GM21528 (cell line): ENCODE data around the gene DPF3.

Source experiments
- ATAC-seq: cut with Tn5 transposase; IDR thresholded peaks from one replicate; pipeline ENCODE4 v1.9.1; 2021; ENCODE audit warnings: mild to moderate bottlenecking, moderate library complexity; ENCODE audit not compliant: unreplicated experiment, low FRiP score

Gene DPF3

DNA sequence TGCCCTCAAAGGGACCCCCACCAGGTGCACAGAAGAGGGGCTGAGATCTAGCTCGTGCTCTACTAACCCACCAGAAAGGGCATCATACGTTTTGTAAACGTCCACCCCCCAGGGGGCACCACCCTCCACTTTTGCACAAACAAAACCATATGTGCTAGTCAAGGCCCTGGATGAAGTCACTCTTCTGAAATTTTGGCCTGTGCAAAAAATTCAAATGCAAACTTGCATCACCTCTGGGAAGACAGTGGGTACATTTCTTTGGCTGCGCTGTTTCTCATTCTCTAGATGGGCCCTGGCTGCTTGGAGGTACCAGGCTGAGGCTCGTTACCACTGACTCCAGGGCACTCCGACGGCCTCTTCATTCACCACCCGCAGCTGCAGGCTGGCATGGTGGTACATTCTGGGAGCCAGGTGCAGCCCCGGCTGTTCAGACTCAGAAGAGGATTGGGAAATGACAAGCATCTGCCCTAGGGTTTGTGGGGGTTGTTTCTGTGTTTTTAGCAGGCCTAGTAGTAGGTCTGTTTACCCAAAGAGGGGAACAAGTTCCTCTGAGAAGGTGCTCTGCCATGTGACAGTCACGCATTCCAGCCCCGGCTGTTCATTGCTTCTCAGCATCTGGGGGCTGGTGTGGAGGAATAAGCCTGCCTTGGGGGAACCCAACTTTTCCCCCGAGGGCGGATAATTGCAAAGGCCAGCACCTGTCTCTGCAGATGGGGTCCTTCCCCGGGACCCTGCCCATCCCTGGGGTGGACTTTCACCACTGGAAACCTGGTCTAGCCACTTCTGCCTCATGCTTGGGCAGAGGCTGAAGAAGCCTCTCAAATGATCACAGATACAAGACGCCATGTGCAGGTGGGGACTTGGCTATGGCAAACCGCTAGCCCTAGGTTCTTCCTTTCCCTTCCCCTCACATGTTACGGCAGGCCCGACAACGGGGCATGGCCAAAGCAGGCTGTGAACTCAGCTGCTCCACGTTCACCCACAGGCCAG, 147.6 kb downstream of the DPF3 start:
- no peak for ATAC-seq

DNA sequence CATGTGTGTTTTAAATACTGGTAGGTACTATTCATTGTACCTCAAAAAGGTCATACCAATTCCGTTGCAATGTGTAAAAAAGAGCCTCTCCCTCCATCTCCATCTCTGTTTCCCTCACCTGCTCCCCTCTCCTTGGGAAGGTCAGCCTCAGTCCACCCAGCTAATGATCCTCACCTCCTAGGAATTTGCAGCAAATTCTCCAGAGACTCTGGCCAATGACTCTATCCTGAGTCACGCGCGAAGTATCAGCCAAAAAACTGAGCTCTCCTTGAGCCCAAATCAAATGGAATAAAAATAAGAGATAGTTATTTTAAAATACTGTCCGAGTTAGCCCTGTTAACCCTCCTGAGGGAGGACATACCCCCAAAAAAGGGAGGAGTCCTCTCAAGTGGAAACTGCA, 148.4 kb downstream of the DPF3 start:
- ATAC-seq, result no peak

DNA sequence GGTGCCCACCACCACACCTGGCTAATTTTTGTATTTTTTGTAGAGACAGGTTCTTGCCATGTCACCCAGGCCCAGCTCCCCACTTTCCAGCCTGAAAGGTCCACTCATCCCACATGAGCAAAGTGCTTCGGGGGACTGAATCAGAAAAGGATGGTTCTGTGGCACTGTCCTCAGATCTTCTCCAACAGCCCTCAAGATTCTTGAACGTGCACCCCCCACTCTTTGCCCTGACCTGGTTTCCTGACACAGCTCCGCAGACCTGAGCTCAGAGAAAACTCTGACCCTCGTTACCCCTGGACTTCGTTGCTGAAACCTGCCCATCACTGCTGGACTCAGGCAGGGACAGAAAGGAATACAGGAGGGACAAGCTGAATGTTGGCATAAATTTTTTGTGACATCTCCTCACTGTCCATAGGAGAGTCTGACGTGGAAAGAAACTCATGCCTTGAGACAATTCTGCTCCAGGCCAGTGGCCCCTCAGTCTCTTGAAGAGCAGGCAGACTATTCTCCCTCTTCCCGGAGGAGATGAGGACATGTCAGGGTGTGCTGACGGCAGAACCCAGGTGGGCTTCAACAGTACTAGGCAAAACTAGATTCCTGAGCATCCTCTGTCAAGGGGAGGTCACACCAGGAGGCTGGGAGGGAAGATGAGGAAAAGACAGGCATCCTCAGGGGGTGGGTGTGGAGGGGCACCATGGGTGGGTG, 149.3 kb downstream of the DPF3 start:
- ATAC-seq, result no peak

DNA sequence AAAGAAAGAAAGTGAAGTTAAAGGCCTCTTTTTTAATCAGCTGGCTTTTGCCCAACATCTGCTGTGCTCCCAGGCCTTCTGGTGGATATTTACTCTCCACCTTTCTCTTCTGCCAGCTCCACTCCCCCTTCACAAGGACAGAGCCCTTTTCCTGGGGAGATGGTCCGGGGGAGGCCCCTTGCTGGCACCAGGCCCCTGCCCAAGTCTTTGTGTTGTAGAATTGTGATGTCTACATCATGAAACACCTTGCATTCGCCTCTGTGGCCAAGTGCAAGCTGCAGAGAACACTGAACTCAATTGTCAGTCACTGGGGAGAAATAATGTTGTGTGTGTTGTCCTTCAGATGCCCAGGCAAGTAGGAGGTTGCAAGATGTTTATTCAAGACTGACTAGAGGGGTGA, 150.3 kb downstream of the DPF3 start:
- ATAC-seq, result no peak

DNA sequence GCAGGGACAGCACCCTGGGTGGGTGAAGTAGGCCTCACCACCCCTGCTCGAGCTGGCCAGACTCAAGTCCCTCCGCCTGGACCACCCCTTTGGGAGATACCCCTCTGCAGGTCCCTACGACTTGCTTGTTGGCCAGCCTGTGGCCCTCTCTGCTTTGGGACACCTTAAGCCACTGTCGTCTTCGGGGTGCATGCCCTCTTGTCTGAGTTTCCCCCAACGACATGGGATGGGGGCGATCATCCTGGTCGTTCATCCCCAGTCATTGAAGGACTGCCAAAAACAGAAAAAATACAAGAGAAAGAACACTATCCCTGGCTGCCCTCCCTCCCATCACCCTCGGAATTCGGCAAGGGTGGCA, 151.1 kb downstream of the DPF3 start:
- no peak for ATAC-seq

DNA sequence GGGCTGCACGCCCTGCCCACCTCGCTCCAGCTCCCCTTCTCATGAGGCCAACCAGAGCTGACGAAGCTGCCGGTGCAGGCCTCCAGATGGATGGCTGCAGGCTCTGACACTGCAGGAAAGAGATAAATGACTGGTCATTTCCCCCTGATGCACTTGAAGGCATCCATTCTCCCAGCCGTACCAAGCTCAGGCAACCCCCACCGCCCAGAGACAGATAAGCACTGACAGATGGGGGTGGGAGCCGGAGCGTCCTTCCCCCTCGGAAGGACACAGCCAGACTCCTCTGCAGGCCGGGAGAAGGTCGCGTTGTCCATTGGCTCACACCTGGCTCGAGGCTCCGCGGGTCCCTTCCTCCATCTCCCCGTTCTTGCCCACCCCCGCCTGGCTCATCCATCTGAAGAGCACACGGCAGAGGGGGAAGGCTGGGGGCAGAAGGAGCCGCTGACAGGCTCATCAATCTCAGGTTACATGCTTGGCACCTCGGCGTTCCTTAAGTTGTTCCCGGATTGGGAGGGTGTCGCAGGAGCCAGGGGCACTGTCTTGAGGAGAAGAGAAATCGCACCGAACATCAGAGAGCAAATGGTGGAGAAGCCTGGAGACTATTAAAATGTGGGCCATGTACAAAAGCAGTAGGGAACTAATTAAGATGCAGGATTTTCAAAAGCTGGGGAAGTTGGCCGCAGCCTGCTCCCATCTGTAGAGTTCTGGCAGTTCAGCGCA, 151.6 kb downstream of the DPF3 start:
- no peak for ATAC-seq

DNA sequence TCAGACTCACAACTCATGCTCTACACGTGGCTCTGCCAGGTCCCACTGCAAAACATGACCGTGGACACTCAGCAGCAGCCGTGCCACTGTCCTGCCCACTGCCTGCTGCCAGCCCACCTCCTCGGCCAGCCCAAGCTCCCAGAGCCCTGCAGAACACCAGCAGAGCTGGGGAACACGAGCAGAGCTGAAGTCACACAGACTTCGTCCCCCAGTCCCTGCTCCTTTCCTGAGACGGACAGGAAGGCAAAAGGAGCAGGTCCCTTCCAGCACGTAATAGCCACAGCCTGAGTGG, 152.1 kb downstream of the DPF3 start:
- no peak for ATAC-seq

DNA sequence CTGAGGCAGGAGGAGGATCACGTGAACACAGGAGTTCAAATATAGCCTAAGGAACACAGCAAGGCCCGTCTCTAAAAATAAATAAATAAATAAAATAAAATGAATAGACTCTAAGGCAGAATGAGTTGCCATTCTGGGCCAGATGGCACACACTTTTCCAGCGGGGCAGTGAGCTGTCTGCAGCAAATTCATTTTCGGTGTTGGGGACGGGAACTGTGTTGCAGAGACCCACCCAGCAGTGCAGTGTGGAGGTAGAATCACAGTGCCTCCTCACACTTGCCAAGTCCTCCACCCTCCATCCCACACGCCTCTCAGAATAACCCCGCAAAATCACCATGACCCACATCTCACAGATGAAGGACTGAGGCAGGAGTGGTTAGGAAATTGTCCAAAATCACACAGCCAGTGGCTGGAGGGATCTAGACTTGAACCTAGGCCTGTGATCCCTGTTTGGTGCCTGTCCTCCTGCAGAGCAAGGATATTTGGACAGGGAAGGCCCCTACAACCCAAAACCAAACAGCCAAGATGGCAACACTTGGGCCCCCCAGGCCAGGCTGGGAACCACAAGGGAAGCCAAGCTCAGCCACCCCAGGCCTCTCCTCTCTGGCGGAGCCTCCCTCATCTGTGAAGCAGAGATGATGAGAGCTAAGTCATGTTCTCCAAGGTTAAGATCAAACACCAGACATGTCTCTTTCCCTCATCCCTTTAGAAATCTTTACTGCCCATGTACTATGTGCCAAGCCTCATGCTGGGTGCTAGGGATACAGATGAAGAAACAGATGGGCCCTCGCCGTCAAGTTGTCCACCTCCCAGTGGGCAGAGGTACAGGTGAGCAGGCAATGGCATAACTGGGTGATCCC, 152.7 kb downstream of the DPF3 start:
- no peak for ATAC-seq

DNA sequence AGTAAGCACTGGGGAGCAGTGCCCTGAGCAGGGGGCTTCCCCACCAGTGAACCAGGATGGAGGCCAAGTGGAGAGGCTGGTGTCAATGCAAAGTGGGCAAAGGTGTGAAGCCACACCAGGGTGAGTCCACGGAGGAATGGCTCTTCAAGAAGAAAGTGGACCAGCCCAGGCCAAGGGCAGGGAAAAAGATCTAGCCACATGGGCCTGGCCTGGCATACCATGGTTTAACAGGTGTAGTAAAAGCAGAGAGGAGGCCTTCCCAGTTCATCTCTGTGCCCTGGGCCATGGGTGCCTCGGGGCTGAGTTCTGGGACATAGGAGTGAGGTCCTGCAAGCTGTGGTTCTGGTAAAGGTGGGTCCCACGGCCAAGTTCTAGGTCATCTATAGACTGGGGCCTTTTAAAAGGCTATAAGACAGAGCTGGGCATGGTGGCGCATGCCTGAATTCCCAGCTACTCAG, 153.4 kb downstream of the DPF3 start:
- no peak for ATAC-seq

DNA sequence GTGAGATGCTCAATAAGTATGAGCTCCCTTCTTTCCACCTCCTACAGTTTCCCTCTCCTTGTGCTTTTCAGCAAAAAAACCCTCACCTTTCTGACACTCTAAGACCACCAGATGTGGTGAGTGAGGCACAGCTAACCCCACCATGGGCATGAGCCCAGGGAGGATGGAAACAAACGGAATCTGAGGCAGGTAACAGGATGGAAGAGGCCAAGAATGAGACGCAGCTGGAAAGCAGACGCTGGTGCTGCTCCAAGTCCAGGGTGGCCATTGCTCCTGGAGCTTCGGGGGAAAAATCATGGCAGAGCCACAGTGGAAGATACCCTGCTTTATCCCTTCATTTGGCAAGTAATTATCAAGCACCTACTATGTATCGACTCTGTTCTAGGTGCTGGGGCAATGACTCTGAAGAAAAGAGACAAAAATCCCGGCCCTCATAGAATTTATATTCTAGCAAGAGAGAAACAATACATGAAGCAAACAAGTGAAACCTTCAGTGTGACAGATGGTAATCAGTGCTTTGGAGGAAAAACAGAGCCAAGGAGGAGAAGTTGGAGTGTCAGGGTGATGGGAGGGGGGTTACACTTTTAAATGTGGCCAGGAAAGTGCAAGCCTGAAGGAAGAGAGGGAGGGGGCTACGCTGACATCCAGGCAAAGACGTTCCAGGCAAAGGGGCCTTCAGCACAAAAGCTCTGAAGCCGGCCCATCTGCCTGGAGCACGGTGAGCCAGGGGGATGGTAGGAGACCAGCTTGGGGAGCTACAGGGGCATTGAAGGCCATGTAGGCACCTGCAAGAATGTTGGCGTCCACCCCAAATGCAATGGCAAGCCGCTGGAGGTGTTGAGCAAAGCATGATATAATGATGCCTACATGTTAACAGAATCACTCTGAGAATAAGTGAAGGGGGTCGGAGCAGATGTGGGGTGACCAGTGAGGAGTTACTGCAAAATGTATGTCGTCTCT, 154.2 kb downstream of the DPF3 start:
- no peak for ATAC-seq

DNA sequence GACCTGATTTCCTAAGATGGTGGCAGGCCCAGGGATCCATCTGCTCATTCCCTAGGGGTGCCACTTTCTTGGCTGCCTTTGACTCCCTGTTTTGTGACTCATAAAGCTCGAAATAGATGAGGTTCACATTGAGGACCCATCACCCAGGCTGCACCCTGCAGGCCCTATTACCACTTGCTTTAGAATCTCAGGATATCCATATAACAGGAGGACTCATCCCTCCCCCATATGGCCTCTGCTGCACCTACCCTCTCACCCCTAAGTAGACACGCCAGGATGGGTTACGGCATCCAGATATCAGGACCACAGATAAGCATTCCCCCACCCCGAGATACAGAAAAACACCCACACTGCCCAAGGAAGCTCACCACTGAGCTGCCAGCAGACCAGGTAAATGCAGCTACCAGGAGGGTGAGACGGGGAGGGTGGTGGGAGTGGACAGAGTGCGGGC, 155.7 kb downstream of the DPF3 start:
- no peak for ATAC-seq

DNA sequence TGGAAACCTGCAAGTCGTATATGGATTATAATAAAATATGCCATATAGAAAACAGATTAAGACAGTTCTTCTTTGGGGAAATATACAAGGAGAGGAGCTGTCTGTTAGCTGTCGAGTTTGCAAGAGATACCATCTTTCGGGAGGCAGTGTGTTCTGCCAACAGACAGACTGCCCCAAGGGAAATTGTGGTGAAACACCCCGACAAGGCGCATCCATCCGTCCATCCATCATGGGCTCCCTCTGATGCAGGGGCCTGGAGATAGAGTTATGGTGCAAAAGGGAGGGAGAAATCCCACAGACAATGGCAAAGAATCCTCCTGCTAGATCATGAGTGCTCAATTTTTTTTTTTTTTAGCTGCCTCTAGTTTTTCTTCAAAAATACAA, 156.3 kb downstream of the DPF3 start:
- ATAC-seq, result no peak

DNA sequence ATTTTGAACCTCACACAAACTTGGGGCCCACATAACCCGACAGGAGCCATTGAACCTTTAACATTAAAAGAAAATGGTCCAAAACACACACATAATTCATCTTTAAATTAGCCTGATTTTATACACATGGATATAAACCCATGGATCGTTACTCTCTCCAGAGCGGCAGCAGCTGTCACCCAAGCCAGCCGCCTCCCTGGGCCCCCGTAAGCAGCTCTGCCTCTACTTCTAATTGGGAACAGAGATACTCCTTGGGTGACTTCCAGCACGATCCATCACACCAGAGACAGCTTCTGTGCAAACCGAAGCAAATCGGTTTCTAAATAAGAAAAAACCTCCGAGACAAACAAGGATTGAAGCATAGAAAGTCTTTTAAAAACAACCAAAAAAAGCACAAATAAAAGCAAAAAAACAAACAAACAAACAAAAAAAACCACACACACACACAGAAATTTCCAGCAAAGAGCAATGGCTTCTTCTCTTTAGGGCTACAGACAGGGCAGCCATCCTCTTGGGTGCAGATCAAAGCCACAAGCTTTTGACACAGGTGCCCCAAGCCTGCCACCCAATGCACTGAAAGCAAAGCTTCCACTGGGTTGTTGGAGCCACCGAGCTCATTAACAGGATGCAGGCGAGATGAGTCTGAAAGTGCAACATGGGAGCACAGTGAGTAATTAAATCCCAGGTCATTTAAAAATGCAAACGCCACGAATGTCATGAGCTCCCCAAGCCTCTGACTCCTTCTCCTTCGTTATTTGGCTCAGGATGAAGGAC, 156.9 kb downstream of the DPF3 start:
- no peak for ATAC-seq

DNA sequence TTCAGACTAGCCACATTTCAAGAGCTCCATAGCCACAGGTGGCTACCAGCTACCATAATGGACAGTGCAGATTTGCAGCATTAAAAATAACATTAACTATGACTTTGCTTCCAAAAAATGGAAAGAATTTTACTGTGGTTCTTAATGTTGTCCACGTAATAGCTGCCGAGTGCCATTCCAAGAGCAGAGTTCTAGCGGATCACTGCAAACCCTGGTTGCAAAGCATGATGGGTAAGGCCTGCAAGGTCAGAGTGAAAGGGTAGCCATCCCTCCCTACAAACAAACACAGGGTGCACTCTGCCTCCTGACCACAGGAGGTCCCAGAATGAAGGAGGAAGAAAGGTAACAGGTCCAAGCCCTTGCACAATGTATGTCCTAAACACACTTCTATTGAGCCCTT, 157.6 kb downstream of the DPF3 start:
- no peak for ATAC-seq

DNA sequence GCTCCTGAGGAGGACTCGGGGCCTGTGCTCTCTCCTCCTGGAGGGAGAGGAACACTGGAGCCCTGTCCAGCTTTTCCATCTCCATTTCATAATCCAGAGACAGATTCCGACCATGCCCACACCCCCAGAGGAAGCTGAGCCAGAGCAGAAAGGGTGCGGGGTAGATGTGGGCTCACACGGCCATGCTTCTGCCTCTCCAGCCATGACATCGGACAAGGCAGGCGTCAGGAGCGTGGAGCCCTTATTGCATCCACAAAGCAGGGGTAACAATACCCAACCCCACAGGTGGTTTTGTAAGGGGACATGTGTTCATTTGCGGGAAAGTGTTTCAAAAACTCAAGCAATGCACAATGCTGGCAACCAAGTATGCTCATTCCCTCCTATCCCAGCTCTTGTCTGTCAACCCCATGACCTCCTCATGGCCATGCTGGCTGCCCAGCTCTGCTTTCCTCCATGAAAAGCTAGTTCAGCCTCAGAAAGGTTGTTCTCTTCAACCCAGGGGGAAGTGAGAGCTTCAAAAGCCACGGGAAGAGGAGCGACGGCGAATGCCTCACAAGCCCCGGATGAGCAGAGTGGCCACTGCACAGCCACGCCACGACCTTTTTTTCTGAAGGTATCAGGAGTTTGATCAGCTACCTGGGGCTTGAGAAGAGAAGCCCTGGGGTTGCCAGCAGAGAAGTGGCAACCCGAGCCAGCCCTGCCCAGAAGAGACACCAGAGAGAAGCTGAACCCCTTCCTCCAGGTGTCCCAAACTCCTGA, 161.7 kb downstream of the DPF3 start:
- no peak for ATAC-seq

DNA sequence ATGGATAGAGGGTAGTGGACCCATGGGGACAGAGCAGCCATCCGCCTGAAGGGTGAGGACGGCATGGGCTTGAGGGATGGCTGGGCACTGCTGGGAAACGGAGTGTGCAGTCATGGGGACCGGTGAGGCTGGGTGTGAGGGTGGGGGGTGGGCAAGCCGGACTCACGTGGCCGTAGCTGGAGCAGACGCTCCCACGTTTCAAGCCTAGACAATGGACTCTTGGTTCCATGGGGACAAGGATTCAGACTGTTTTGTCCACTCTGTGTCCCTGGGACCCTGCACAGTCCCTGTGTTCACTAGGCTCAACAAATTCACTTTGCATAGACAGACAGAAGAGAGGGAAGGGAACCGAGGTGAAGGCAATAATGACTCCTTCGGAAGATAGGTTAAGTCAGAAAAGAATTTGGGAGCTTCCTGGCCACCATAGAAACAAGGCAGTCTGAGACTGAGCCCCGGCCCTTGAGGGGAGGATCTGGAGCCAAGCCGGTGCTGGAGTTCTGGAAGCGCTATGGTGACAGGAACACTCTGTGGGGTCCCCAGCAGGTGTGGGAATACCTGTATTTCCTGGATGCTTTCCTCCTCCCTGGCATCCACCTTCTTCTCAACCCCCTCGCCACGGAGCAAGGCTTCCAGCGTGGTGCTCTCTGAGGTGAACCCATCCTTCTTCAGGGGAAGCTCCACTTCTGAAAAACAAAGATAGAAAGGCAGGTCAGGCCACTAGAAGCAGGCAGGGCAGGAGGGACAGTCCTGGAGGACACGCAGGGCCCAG, 162.5 kb downstream of the DPF3 start:
- no peak for ATAC-seq

DNA sequence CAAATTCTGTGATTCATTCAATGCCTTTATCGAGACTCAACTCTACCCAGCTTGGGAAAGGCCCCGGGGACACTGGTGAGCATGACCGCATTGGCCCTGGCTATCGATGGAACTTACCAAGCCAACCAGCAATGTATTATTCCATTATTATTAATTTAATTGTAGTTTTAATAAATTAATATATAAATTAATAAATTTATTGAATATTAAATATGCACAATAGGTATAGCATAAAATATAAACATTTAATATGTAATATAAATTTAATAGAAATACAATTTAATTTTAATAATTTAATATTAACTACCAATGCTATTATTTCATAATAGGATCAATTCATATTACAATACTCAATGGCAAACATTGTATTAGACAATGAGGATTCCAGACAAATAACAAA, 163.4 kb downstream of the DPF3 start:
- no peak for ATAC-seq
